Measurements from ENCODE around the gene LILRA6.

LILRA6 gene

DNA sequence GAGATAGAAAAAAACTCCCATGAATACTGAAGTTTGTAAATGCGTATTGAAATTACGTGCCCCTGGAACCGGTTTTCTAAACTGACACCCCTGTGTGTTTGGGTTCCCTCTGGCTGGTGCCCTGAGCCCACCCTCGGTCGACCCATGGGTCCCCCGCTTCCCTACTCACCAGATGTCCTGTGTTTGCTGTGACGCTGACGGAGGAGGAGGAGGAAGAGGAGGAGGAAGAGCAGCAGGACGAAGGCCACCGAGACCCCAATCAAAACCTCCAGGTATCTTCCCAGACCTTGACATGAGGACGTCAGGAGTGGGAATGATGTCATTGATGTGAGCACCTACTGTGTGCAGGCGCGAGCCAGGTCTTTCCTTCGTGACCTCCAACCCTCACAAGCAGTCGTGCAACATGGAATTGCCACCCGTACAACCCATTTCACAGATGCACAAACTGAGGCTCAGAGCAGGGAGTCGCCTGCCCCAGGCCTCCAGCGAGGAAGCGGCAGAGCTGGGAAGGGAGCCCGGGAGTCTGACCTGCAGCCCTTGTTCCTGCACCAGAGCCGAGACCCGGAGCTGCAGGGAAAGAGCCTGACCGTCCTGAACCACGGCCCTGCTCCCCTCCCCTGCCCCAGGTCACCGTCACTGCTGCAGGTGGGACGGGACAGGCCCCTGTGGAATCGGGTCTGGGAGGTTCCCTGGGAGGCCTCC is 23.5 kb downstream of the LILRA6 start:
- TF ChIP-seq, protein P1, sequence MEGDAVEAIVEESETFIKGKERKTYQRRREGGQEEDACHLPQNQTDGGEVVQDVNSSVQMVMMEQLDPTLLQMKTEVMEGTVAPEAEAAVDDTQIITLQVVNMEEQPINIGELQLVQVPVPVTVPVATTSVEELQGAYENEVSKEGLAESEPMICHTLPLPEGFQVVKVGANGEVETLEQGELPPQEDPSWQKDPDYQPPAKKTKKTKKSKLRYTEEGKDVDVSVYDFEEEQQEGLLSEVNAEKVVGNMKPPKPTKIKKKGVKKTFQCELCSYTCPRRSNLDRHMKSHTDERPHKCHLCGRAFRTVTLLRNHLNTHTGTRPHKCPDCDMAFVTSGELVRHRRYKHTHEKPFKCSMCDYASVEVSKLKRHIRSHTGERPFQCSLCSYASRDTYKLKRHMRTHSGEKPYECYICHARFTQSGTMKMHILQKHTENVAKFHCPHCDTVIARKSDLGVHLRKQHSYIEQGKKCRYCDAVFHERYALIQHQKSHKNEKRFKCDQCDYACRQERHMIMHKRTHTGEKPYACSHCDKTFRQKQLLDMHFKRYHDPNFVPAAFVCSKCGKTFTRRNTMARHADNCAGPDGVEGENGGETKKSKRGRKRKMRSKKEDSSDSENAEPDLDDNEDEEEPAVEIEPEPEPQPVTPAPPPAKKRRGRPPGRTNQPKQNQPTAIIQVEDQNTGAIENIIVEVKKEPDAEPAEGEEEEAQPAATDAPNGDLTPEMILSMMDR (IDR thresholded peaks at IDR 0.05): no peak

DNA sequence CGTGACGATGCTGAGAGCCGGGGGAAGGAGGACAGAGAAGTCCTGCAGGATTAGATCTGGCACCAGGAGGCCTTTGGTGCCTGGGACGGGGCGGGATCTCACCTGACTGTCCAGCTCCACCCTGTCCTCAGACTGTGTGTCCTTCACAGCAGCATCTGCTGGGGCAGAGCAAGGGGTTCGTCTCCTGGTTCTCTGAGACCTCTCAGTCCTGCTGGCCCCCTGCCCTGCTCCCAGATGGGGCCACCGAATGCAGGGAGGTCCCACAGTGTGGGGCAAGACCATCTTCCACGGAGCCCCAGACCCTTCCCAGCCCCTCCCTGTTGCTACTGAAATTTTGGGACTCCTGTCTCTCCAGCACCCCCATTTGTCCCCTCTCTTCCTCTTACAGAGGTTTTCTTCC is 24.3 kb downstream of the LILRA6 start:
- TF ChIP-seq, protein P1 (IDR thresholded peaks at IDR 0.05): no peak

DNA sequence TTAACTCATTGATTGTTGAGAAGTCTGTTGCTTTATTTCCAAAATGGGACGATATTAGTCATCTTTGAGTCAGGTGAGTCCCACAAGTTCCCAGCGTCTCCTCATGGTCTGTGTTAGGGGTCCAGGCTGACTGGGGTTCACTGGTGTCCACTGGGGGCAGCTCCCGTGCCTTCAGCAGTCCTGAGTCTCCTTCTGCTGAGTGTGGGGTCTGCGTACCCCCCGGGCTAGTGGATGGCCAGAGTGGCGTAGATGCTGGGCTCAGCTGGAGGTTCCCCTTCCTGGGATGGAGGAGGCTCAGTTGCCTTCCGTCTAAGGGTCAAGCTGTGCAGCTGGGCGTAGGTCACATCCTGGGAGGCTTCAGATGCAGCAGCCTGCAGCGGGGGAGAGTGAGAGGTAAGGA is 25.7 kb downstream of the LILRA6 start:
- TF ChIP-seq, protein P1 (IDR thresholded peaks at IDR 0.05): no peak

DNA sequence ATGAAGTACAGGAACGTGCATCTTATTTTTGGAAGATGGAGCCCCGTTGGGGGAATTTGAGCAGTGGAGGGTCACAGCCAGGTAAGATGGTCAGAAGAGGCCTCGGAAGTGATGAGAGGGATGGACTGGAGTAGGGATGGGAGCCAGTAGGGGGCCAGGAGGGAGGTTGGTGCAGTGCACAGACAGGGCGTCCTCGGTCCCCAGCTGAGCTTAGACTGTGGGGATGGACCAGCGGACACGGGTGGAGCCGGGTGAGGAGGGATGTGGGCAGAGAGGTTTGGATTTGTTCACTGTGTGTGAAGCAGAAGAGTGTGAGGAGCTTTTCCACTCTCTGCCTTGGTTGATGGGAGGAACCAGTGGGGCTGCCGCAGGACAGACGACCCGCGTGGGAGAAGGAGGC is 31.4 kb downstream of the LILRA6 start:
- TF ChIP-seq, protein P1 (IDR thresholded peaks at IDR 0.05): no peak

DNA sequence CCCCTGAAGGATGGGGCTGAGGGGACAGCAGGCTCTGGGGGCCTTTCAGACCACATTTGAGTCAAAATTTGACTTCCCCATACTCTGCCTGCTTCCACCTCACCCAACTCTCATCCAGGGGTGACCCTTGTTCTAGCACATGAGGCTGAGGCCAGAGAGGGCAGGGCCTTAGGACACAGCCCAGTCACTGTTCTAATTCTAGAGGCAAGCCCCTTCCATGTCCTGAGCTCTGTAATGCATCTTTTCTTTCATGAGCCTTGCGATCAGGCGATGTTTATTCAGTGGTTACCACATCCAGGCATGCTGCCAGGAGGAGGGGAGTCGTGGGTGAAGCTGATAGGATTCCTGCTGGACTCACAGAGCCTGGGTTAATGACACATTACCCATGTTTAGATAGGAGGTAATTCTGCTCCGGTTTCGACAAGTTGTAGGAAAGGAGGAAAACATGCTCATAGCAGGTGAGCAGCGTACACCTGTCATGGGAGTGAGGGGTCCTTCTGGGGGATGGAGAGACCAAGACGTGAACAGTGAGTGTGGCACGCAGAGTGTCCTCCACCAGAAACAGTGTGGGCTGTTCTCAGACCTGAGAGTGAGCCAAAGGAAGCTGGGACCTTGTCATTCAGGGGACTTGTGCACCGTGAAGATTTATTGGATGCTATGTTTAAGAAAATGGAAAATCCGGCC is 32.6 kb downstream of the LILRA6 start:
- TF ChIP-seq, protein P1 (IDR thresholded peaks at IDR 0.05): no peak

DNA sequence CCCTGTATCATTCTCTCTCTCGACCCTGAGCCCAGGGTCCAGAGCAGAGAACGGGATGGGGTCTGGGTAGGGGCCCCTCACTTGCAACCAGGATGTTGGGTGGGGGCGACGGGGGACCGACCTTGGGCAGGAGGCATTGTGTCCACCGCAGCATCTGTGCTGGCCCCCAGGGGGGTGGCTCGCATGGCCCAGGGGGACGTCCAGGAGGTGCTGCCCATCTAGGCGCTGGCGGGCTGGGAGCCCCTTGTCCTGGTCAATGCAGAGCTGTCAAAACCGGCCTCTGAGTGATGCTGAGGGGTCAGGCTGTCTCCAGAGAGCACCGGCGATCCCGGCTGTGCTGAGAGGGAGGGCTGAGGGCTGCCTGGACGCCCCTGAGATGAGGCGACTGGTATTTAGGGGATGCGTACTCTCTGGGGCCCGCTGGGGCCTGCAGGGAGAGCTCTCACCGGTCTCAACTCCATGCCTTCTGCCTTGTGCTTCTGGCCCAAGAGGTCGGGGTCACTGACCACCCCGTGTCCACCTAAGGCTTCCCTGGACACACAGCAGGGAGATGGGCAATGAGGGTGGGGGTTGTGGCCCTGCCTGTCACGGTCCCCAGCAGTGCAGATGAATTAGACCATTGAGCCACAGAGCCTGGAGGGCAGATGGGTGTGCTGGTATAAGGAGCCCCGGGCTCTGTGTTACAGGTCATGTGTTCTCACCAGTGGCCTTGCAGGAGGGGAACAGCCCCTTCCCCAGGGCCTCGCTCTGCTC is 33.4 kb downstream of the LILRA6 start:
- TF ChIP-seq, protein P1 (IDR thresholded peaks at IDR 0.05): no peak

DNA sequence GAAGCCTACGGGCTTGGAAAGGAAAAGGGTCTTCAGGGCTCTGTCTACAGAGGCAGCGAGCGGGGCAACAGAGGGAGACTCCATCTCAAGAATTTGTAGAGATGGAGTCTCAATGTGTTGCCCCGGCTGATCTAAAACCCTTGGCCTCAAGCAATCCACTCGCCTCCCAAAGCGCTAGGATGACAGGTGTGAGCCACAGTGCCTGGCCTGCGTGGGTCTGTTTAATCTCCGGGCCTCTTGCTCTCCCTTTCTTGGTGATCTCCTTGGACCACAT is 33.9 kb downstream of the LILRA6 start:
- TF ChIP-seq, protein P1 (IDR thresholded peaks at IDR 0.05): no peak
